ENCODE measurements around the gene SPEG. TPM values are rescaled to one million over a fixed set of nuclear protein-coding genes. Genes with fewer than 3 reads are reported as not detected.
A peak's percentile ranks its signal among the peaks of the same experiment; 100 is the strongest.

The SPEG gene
- total RNA-seq, 1 donor from 2014 or later: 0.09 TPM

DNA sequence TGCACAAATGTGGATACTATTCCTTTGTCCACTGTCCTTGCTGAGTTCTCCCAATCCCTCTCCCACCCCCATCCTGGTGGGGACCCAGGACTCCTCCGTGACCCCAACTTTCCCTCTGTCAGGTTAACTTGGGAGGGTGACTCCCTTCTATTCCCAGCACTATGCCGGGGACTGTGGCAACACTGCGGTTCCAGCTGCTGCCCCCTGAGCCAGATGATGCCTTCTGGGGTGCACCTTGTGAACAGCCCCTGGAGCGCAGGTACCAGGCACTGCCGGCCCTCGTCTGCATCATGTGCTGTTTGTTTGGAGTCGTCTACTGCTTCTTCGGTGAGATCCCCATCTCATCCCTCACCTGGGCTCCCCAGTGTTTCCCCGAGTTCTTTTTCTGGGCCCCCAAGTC is 109.9 kb downstream of the SPEG start:
- DNase-seq: no peak
- H3K27me3 Mint-ChIP-seq: peaks cover 44% of the 10 kb centered on the region
- intact Hi-C loops (cut with micrococcal nuclease): loop anchor here (5.0 kb wide), 3 partner anchors 267 to 832 kb away; partner anchors contain the start of genes DNAJB2, TTLL4, TUBA4A and TUBA4B
- no peaks in the 10 kb centered on the region for H3K9me3 Mint-ChIP-seq
- peaks cover 22% of the 10 kb centered on the region for H3K4me1 Mint-ChIP-seq
- H3K27ac Mint-ChIP-seq: no peak overlapping the region
- H3K36me3 Mint-ChIP-seq (ENCODE audit: low read depth): no peaks in the 10 kb centered on the region
- TF ChIP-seq, protein P1, sequence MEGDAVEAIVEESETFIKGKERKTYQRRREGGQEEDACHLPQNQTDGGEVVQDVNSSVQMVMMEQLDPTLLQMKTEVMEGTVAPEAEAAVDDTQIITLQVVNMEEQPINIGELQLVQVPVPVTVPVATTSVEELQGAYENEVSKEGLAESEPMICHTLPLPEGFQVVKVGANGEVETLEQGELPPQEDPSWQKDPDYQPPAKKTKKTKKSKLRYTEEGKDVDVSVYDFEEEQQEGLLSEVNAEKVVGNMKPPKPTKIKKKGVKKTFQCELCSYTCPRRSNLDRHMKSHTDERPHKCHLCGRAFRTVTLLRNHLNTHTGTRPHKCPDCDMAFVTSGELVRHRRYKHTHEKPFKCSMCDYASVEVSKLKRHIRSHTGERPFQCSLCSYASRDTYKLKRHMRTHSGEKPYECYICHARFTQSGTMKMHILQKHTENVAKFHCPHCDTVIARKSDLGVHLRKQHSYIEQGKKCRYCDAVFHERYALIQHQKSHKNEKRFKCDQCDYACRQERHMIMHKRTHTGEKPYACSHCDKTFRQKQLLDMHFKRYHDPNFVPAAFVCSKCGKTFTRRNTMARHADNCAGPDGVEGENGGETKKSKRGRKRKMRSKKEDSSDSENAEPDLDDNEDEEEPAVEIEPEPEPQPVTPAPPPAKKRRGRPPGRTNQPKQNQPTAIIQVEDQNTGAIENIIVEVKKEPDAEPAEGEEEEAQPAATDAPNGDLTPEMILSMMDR (IDR thresholded peaks at IDR 0.05): no peak
- CTCF ChIA-PET: interaction anchor here (1.0 to 1.6 kb wide), 3 partner anchors 15 to 141 kb away, joined by 3 to 5 read pairs (median 5); no protein-coding TSS in a partner anchor
- peak overlapping the region; percentile 78 for H3K4me3 Mint-ChIP-seq
- POLR2A ChIA-PET: no interaction called here
- no peak for ATAC-seq (ENCODE audit: low read depth)

DNA sequence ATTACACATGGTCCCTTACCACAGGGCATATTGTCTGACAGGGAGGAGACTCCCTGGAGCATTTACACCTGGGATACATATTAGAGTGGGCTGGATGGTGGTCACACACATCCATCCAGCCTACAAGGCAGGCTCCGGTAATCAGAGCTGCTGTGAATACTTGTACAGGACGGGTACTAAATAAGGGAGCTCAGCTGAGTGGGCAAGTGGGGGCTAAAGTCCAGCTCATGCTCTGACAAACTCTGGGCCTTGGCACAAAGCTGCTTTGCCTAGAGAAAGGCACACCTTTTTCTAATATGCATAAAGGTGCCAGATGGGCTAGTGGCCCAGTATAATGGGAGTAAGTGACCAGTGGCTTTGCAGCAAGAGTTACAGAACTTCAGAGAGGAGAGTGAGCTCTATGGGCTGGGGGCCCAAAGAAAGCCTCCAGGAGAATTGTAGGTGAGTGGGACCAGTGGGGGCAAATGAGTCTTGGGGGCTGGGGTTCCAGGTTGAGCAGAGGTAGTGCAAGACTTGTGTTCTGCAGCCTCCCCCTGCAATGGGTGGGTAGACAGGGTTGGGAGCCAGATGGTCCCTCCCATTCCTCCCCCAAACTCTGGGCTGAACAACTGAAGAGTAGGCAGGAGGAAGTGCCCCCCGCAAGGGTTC is 110.8 kb downstream of the SPEG start:
- H3K9me3 Mint-ChIP-seq: no peaks in the 10 kb centered on the region
- intact Hi-C loops (cut with micrococcal nuclease): no loop called here
- H3K27ac Mint-ChIP-seq: no peak overlapping the region
- H3K27me3 Mint-ChIP-seq: peaks cover 47% of the 10 kb centered on the region
- ATAC-seq (ENCODE audit: low read depth) (no peak), DNase-seq (no peak)
- TF ChIP-seq, protein P1 (IDR thresholded peaks at IDR 0.05): no peak
- H3K36me3 Mint-ChIP-seq (ENCODE audit: low read depth): no peaks in the 10 kb centered on the region
- H3K4me1 Mint-ChIP-seq: peaks cover 22% of the 10 kb centered on the region
- CTCF ChIA-PET: interaction anchor here (1.0 kb wide), 1 partner anchor 142 kb away, joined by 3 read pairs; no protein-coding TSS in a partner anchor
- peak overlapping the region; percentile 2 for H3K4me3 Mint-ChIP-seq
- POLR2A ChIA-PET: interaction anchor here (0.6 kb wide), 1 partner anchor 46 kb away, joined by 4 read pairs; no protein-coding TSS in a partner anchor

DNA sequence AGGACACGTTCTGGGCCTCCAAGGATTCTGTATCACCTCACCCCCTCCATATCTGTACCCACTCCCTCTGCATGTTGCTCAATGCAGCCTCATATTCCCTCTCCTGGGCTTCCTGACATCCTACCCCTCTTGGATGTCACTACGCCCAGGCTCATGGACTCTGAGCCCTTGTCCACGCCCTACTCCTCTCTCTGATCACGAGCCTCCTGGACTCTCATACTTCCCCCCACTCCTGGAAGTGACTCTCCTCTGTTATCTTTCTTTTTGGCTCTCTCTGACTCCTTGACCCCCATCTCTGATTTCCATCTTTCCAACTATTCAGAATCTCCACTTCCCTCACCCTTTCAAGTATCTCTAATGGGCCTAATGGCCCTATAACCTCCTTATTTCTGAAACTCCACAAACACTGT is 111.3 kb downstream of the SPEG start:
- POLR2A ChIA-PET: no interaction called here
- Mint-ChIP-seq H3K9me3 (no peaks in the 10 kb centered on the region), H3K36me3 (ENCODE audit: low read depth) (no peaks in the 10 kb centered on the region), H3K27ac (no peak overlapping the region), H3K4me3 (no peak overlapping the region), H3K27me3 (peaks cover 48% of the 10 kb centered on the region), H3K4me1 (peaks cover 22% of the 10 kb centered on the region)
- CTCF ChIA-PET: no interaction called here
- DNase-seq: no peak
- intact Hi-C loops (cut with micrococcal nuclease): no loop called here
- TF ChIP-seq, protein P1 (IDR thresholded peaks at IDR 0.05): no peak
- no peak for ATAC-seq (ENCODE audit: low read depth)

DNA sequence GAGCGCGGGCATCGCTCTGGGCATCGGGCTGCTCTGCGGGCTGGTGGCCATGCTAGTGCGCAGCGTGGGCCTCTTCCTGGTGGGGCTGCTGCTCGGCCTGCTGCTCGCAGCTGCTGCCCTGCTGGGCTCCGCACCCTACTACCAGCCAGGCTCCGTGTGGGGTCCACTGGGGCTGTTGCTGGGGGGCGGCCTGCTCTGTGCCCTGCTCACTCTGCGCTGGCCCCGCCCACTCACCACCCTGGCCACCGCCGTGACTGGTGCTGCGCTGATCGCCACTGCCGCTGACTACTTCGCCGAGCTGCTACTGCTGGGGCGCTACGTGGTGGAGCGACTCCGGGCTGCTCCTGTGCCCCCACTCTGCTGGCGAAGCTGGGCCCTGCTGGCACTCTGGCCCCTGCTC is 113.0 kb downstream of the SPEG start:
- H3K4me1 Mint-ChIP-seq: peaks cover 16% of the 10 kb centered on the region
- no peaks in the 10 kb centered on the region for H3K36me3 Mint-ChIP-seq (ENCODE audit: low read depth)
- no peak overlapping the region for H3K4me3 Mint-ChIP-seq
- DNase-seq (no peak), ATAC-seq (ENCODE audit: low read depth) (no peak)
- TF ChIP-seq, protein P1 (IDR thresholded peaks at IDR 0.05): no peak
- CTCF ChIA-PET: no interaction called here
- no peaks in the 10 kb centered on the region for H3K9me3 Mint-ChIP-seq
- intact Hi-C loops (cut with micrococcal nuclease): no loop called here
- peaks cover 53% of the 10 kb centered on the region for H3K27me3 Mint-ChIP-seq
- H3K27ac Mint-ChIP-seq: no peak overlapping the region
- POLR2A ChIA-PET: interaction anchor here (0.5 kb wide), 1 partner anchor 345 kb away, joined by 7 read pairs; no protein-coding TSS in a partner anchor

Other genes starting within 250 kb of the SPEG start
- gene ZFAND2B, start 228.1 kb upstream of the SPEG start, total RNA-seq: 39.9 and 47.2 TPM in 2 replicates
- 12.1 and 16.6 TPM in 2 replicates for gene ABCB6, start 215.9 kb upstream of the SPEG start, total RNA-seq
- 28.3 and 38.3 TPM in 2 replicates for gene ATG9A, start 205.2 kb upstream of the SPEG start, total RNA-seq
- gene ANKZF1, start 205.0 kb upstream of the SPEG start, total RNA-seq: 96.0 and 105 TPM in 2 replicates
- gene GLB1L, start 189.4 kb upstream of the SPEG start, total RNA-seq: 4.5 and 4.6 TPM in 2 replicates
- 31.0 and 36.5 TPM in 2 replicates for gene STK16, start 189.4 kb upstream of the SPEG start, total RNA-seq
- gene TUBA4B, start 181.6 kb upstream of the SPEG start, total RNA-seq: 0.20 TPM in 1 of 2 replicates, not detected in the other
- gene TUBA4A, start 180.9 kb upstream of the SPEG start, total RNA-seq: 184 and 192 TPM in 2 replicates
- 59.0 and 71.1 TPM in 2 replicates for gene DNAJB2, start 155.5 kb upstream of the SPEG start, total RNA-seq
- gene PTPRN, start 125.4 kb upstream of the SPEG start, total RNA-seq: not detected in 2 replicates
- not detected in 2 replicates for gene RESP18, start 102.1 kb upstream of the SPEG start, total RNA-seq
- gene DNPEP, start 46.9 kb upstream of the SPEG start, total RNA-seq: 89.0 and 93.4 TPM in 2 replicates
- not detected in 2 replicates for gene DES, start 16.5 kb upstream of the SPEG start, total RNA-seq
- 32.9 and 33.0 TPM in 2 replicates for gene GMPPA, start 64.0 kb downstream of the SPEG start, total RNA-seq
- 0.15 TPM in 1 of 2 replicates, not detected in the other for gene ASIC4, start 79.6 kb downstream of the SPEG start, total RNA-seq
- gene CHPF, start 109.0 kb downstream of the SPEG start, total RNA-seq: 4.1 and 4.7 TPM in 2 replicates
- 0.86 and 1.2 TPM in 2 replicates for gene TMEM198, start 109.2 kb downstream of the SPEG start, total RNA-seq
- not detected in 2 replicates for gene OBSL1, start 136.7 kb downstream of the SPEG start, total RNA-seq
- gene INHA, start 137.5 kb downstream of the SPEG start, total RNA-seq: not detected in 2 replicates
- gene STK11IP, start 163.0 kb downstream of the SPEG start, total RNA-seq: 43.3 and 53.6 TPM in 2 replicates
- gene SLC4A3, start 192.8 kb downstream of the SPEG start, total RNA-seq: not detected in 2 replicates